ENCODE data around the gene CLMP. TPM values are rescaled to one million over a fixed set of nuclear protein-coding genes. Genes with fewer than 3 reads are reported as not detected.
"Not testable (repeated sequence)": the region's sequence is repeated elsewhere in the genome, so short reads cannot be mapped to it uniquely, and the experiment has no call there.

Gene CLMP
- total RNA-seq, 1 experiment from 2014 or later = 29.1 TPM

GRCh38 chr11:123168241-123168640 is 26.8 kb downstream of the CLMP start:
- no peak for DNase-seq (ENCODE audit: low read depth)

- peak; percentile 63 for DNase-seq (ENCODE audit: low read depth)
Measured at GRCh38 chr11:123166071-123166559, 28.9 kb downstream of the CLMP start.

GRCh38 chr11:123164732-123165450 is 30.2 kb downstream of the CLMP start:
- DNase-seq (ENCODE audit: low read depth) = no peak

- no peak for DNase-seq (ENCODE audit: low read depth)
Measured at GRCh38 chr11:123163621-123164020, 31.4 kb downstream of the CLMP start.

- DNase-seq (ENCODE audit: low read depth) = no peak
Measured at GRCh38 chr11:123161376-123162030, 33.5 kb downstream of the CLMP start.

GRCh38 chr11:123159183-123159857 is 35.7 kb downstream of the CLMP start:
- no peak for DNase-seq (ENCODE audit: low read depth)

- no peak for DNase-seq (ENCODE audit: low read depth)
Measured at GRCh38 chr11:123158033-123159003, 36.7 kb downstream of the CLMP start.

GRCh38 chr11:123152951-123153350 is 42.1 kb downstream of the CLMP start:
- DNase-seq (ENCODE audit: low read depth) = no peak

GRCh38 chr11:123152346-123152745 is 42.7 kb downstream of the CLMP start:
- DNase-seq (ENCODE audit: low read depth) = not testable (repeated sequence)

GRCh38 chr11:123151796-123152195 is 43.3 kb downstream of the CLMP start:
- no peak for DNase-seq (ENCODE audit: low read depth)

- no peak for DNase-seq (ENCODE audit: low read depth)
Measured at GRCh38 chr11:123151366-123151765, 43.7 kb downstream of the CLMP start.

GRCh38 chr11:123150882-123151281 is 44.2 kb downstream of the CLMP start:
- DNase-seq (ENCODE audit: low read depth) = no peak

- DNase-seq (ENCODE audit: low read depth) = no peak
Measured at GRCh38 chr11:123148965-123149364, 46.1 kb downstream of the CLMP start.

- DNase-seq (ENCODE audit: low read depth) = no peak
Measured at GRCh38 chr11:123145661-123146060, 49.4 kb downstream of the CLMP start.

- peak; percentile 73 for DNase-seq (ENCODE audit: low read depth)
Measured at GRCh38 chr11:123145220-123145619, 49.8 kb downstream of the CLMP start.

- no peak for DNase-seq (ENCODE audit: low read depth)
Measured at GRCh38 chr11:123144707-123145106, 50.3 kb downstream of the CLMP start.

- no peak for DNase-seq (ENCODE audit: low read depth)
Measured at GRCh38 chr11:123143921-123144320, 51.1 kb downstream of the CLMP start.

GRCh38 chr11:123143476-123143875 is 51.6 kb downstream of the CLMP start:
- no peak for DNase-seq (ENCODE audit: low read depth)

- no peak for DNase-seq (ENCODE audit: low read depth)
Measured at GRCh38 chr11:123139206-123139605, 55.8 kb downstream of the CLMP start.

GRCh38 chr11:123137431-123138224 is 57.4 kb downstream of the CLMP start:
- DNase-seq (ENCODE audit: low read depth) = peak; percentile 61

All from Daoy (cell line).